GM15510 (cell line): Measurements from ENCODE around the gene FXYD5.

Source experiments
- POLR2A ChIP-seq: IDR thresholded peaks from 3 replicates; pipeline ENCODE4 v1.6.1; 2011; ENCODE audit warnings: borderline replicate concordance; ENCODE audit not compliant: insufficient read length; ENCODE audit errors: extremely low read depth

Gene FXYD5

DNA sequence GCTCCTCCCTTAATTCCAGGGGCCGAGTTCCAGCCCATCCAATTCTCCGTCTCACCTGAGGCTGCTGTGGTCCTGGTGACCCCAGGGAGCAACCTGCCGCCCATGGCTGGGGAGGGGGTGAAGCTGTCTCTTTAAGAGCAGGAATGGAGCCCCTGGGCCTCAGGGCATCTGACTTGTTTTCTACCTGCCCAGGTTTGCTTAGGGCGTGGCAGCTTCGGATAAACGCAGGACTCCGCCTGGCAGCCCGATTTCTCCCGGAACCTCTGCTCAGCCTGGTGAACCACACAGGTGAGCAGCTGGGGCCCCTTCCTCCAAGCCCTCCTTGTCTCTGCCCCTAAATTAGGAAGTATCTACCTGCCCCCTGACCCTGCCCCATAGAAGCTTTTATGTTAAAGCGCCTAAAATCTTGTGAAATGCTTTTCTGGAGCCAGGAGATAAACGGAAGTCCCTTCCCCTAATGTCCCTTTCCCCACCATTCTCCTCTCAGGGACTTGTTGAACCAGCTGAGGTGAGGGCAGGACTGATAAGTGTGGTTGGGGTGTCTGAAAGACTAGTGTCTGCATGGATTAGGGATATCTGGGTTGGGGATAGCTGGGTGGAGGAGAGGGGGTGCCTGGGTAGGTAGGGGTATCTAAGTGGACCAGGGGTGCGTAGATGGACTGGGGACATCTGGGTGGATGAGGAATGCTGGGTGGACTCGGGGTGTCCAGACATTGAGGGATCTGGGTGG, 38.3 kb upstream of the FXYD5 start:
- no peak for TF ChIP-seq POLR2A

DNA sequence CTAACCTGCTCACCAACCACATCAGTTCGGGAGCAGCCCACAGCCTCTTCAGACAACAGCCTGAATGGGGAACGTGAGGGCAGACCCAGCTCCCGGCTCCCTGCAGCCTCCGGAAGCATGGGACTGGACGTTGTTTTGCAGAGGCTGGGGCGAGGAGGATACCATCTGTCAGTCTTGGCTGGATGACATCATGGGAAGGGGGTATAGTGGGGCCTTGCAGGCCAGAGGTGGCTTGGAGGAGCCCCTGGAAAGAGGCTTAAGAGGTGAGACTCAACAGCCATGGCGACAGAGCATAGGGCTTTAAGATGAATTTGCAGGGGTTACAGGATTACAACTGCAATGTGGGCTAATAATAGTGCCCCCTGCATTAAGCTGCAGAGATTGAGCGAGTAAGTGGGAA, 37.4 kb upstream of the FXYD5 start:
- no peak for TF ChIP-seq POLR2A

DNA sequence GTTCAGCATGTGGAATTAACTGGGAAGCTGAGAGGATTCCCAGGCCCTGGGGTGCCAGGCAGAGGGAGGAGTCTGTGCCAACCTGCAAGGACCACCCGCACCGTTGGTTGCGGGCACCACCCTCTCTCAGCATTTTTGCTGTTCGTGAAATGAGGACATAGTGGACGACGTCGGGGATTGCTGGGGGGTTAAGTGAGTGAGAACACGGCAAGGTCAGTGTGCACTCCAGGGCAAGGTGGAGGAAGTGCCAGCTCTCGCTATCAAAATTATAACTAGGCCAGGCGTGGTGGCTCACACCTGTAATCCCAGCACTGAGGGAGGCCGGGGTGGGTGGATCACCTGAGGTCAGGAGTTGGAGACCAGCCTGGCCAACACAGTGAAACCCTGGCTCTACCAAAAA, 36.7 kb upstream of the FXYD5 start:
- TF ChIP-seq POLR2A = no peak

DNA sequence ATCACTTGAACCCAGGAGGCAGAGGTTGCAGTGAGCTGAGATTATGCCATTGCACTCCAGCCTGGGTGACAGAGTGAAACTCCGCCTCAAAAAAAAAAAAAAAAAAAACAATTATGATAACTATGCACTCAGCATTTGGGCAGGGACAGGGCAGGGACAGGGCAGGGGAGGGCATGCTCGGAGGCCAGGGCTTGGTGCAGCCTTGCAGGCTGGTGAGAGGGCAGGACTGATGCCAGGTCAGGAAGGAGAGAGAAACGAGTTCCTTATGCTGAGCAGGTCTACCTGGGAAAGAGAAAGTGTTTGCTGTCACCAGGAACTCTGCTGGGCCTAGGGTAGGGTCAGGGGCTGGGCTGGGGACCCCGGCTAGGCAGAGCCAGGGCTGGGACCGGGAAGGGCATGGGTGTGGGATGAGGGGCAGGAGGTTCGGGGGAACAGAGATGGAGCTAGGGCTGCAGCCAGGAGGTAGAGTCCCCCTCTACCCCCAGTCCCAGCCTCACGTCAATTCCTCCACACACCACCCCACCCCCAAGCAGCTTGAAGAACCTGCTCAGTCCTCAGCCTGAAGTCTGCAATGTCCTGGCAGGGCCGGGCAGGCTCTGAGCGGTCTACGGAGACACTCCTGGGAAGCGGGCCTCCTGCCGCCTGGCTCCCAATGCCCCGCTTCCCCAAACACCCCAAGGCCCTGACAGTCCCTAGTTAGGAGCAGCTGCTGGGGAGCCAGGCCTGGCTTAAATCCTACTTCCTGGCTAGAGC, 36.1 kb upstream of the FXYD5 start:
- TF ChIP-seq POLR2A = no peak

DNA sequence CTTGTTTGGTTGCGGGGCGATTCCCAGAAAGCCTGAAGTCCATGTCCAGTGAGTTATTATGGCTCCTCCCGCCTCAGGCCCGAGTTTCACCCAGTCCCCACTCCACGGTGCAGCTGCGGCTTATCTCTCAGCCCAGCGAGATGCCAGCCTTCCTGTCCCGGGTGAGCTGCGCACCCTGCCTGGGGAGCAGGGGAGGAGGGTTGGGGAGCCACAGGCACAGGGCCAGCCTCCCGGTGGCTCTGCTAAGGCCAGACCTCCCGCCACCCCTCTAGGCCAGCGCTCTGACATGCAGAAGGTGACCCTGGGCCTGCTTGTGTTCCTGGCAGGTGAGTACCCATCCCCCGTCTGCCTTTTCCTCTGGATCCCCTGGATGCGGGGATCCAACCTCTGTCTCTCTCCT, 35.4 kb upstream of the FXYD5 start:
- TF ChIP-seq POLR2A = no peak

DNA sequence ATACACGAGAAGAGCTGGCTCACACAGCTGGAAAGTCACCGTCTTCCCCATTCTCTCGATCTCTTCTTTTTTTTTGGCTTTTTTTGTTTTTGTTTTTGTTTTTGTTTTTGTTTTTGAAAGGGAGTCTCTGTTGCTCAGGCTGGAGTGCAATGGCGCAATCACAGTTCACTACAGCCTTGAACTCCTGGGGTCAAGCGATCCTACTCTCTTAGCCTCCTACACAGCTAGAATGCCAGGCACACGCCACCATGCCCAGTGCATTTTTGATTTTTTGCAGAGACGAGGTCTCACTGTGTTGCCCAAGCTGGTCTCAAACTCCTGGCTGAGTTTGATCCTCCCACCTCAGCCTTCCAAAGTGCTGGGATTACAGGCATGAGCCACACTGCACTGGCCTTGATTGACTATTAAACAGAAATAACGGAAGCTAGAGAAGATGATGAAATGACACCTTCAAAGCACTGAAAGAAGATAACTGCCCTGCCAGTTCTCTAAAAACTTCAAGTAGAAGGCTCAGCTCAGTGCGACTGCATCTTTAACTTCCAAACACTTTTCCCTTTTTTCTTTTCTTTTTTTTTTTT, 34.9 kb upstream of the FXYD5 start:
- no peak for TF ChIP-seq POLR2A

DNA sequence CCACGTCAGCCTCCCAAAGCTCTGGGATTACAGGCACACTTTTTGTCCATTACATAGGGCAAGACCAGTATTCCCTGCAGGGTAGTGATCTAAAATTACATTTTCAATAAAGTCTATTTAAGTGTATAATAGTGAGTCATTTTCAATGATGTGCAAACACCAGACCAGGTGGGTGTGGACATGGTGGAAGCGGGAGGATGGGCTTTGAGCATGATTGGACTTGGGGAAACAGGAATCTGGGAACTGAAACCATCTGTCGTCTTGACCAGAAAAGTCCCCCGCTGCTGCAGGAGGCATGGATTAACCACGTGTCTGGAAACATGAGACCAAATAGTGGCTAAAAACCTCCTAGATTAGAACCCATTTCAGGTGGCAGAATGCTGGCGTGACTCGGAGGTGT, 34.0 kb upstream of the FXYD5 start:
- TF ChIP-seq POLR2A = no peak

DNA sequence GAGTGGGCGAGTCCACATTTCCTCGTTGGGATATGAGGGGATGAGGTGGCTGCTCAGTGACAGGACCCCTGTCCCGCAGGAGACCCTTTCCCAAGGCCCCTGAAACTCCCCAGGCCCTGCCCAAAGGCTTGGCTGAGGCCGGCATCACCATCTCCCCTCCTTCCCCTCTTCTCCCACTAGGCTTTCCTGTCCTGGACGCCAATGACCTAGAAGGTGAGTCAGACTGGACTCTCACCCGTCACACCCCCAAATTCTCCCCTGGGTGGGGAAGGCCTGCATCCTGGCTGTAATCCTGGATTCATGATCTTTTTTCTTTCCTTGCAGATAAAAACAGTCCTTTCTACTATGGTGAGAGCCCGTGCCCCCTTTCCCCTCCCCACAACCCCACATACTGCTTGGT, 33.6 kb upstream of the FXYD5 start:
- TF ChIP-seq POLR2A = no peak

DNA sequence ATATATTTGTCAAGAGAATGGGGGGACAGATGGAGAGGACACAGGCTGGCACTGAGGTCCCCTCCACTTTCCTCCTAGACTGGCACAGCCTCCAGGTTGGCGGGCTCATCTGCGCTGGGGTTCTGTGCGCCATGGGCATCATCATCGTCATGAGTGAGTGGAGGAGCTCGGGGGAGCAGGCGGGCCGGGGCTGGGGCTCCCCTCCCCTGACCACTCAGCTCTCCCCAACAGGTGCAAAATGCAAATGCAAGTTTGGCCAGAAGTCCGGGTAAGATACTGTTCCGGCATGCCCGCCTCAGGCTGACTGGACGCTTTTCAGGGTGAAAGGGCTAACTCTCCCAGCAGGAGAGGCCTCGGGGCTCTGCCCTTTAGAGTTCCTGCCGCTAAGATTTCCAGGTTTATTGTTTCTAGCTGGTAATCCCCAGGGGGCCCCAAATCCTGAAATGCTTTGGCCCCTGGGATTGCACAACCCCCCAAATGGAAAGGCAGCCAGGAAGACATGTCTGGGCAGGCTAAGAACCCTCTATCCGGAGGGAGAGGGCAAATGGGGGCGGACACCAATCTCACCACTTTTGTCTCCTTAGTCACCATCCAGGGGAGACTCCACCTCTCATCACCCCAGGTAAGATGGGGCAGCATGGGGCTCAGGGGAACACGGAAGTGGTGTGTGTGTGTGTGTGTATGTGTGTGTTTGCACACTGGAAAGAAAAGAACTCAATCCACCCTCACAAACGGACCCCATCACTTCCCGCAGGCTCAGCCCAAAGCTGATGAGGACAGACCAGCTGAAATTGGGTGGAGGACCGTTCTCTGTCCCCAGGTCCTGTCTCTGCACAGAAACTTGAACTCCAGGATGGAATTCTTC, 31.6 kb upstream of the FXYD5 start:
- no peak for TF ChIP-seq POLR2A

DNA sequence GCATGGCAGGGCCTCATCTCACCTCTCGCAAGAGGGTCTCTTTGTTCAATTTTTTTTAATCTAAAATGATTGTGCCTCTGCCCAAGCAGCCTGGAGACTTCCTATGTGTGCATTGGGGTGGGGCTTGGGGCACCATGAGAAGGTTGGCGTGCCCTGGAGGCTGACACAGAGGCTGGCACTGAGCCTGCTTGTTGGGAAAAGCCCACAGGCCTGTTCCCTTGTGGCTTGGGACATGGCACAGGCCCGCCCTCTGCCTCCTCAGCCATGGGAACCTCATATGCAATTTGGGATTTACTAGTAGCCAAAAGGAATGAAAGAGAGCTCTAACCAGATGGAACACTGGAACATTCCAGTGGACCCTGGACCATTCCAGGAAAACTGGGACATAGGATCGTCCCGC, 31.0 kb upstream of the FXYD5 start:
- TF ChIP-seq POLR2A = no peak

DNA sequence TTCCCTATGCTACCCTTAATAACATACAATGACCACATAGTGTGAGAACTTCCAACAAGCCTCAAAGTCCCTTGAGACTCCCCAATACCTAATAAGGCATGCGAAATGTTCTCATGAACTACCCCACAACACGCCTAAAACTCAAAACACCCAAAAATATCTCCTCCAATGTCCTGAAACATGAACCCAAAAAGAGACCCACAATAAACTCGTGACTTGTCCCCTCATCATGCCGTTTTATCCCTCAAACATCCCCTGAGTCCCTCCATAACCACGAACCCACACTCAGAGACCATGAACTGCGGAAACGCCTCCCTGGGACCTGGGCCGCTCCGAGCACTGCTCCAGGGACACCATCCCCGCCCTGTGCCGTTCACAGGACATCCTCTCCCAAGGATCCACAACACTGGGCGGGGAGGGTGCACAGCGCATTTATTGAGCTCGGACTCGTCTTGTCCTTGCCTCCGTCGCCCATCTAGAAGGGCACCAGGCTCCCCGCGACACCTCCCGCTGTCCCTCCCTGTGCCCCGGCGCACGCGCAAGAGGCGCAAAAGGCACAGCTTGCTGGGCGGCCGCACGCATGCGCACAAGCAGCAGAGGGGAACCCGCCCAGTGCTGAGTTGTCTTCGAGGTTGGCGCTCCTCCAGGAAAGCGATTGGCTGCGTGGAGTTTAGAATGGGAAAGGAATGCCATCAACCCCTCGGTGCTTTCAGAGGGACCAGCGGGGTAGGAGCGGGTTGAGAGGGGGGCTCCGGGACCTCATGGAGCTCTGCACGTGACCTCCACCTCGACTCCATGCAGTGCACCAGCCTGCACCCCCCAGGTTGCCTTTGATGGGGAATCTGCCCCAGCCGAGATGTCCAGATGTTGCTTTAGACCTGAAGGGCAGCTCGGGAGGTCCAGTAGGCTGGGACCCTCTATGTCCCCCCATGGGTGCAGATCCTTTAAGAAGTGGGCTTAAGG, 30.2 kb upstream of the FXYD5 start:
- peak; percentile 77 for TF ChIP-seq POLR2A

DNA sequence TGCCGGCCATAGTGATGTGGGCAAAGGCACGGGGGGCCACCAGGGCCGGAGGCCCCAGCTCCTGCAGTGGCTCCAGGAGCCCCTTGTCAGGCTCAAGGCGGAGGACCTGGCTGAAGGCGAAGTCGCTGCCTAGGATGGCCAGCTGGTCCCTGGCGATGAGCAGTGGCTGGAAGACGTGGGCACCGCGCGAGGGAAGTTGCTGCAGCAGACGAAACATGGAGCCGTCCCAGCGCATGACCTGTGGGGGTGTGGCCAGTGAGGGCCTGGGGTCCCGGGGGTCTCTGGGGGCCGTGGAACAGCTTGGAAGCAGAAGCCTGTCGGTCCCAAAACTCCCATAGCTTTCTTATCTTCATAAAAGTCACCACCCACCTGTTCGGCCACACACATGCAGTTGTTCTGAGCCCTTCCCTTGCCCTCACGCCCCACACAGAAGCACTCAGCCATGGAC, 29.2 kb upstream of the FXYD5 start:
- no peak for TF ChIP-seq POLR2A

DNA sequence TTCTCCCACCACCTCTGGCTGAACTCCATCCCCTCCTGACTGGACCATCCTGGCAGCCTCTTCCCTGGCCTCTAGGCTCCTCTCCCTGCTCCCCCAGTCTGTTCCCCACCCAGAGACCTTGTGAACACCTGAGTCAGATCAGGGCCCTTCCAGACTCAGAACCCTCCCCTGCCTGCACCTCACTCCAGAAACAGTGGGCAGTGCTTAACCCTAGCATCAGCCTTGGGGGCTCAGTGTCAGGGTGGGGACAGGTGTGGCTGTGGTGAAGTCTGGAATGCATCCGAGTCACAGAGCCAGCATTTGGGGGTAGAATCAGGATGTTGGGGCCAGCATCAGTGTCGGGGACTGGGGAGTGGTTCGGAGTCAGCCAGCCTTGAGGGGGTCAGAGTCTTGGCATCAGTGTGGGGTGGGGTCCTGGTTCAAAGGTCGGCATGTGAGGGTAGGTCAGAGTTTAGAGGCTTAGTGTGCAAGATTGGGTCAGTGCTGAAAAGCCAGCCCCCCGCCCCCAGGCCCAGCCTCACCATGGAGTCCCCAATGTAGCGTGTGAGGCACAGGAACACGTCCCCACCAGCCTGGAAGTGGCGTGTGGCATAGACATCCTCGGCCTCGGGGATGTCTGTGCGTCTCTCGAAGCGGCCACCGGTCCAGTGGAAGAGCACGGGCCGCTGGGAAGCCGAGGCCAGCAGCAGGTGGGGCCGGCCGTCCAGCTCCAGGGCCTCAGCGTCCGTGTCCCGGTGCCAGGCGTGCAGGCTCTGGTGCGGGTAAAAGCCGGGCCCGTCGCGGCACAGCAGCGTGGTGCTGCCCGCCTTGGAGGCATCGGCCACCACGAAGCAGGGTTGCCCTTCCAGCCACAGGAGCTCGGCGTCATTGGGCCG, 28.5 kb upstream of the FXYD5 start:
- TF ChIP-seq POLR2A = no peak
